Measurements from ENCODE around the gene STK17B.

GRCh38 chr2:196191541-196191940, 20.2 kb upstream of the STK17B start:
- TF ChIP-seq CTCF (IDR thresholded peaks at IDR 0.05 in 2 of 3, conservative IDR thresholded peaks at IDR 0.05 in 1 of 3; ENCODE audit: insufficient read depth in 2 of 3, low read depth in 1 of 3, low read length in 3 of 3) (no peak), EP300 (IDR thresholded peaks at IDR 0.05; ENCODE audit: low read length) (no peak), C11orf30 (IDR thresholded peaks at IDR 0.05; ENCODE audit: low read depth) (no peak), ZFX (CRISPR knock-in tag; IDR thresholded peaks at IDR 0.05) (no peak), MYC (IDR thresholded peaks at IDR 0.05; ENCODE audit: low read depth, low read length) (no peak), MYC (CRISPR knock-in tag; IDR thresholded peaks at IDR 0.05; ENCODE audit: borderline replicate concordance, low read depth) (no peak), THRAP3 (IDR thresholded peaks at IDR 0.05; ENCODE audit: borderline replicate concordance) (no peak), ZNF24 (IDR thresholded peaks at IDR 0.05) (no peak), ZEB2 (IDR thresholded peaks at IDR 0.05) (no peak), ZNF239 (CRISPR knock-in tag; IDR thresholded peaks at IDR 0.05) (no peak), ZBTB43 (CRISPR knock-in tag; IDR thresholded peaks at IDR 0.05) (no peak), RBM34 (IDR thresholded peaks at IDR 0.05; ENCODE audit: borderline replicate concordance, insufficient read depth, low read length) (no peak), ZNF436 (CRISPR knock-in tag; IDR thresholded peaks at IDR 0.05) (no peak)
